ENCODE data around the gene ZNF740.

DNA sequence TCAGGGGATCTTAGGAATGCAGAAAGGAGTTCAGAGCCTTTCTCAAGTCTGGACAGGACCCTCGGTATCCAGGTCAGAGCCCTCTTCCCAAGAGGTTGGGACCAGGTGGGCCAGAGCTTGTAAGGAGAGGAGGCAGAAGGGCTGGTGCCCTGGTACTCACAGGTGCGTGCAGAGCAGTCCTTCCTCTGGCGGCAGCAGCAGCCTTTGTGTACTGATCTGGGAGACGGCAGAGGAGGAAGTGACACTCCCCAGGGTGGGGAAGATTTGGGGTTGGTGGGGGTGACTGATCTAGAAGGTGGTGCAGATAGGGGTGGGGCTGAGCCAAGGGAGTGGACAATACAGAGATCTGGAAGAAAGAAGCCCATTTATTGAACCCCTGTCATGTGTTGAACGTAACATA lies 26.5 kb downstream of the ZNF740 start, which contains the start of gene ITGB7:
- TF ChIP-seq MXI1 (conservative IDR thresholded peaks at IDR 0.05; ENCODE audit: poor library complexity, severe bottlenecking) (no peak), TAF1 (IDR thresholded peaks at IDR 0.05; ENCODE audit: low read depth) (no peak), POLR2AphosphoS5 (IDR thresholded peaks at IDR 0.05) (no peak), EZH2 (IDR thresholded peaks at IDR 0.05; ENCODE audit: borderline replicate concordance, insufficient read depth, low read length, poor library complexity, severe bottlenecking) (no peak), EP300 (conservative IDR thresholded peaks at IDR 0.05; ENCODE audit: poor library complexity, severe bottlenecking) (no peak), RAD21 (conservative IDR thresholded peaks at IDR 0.05) (no peak), SMC3 (conservative IDR thresholded peaks at IDR 0.05; ENCODE audit: poor library complexity) (no peak)
- TF ChIP-seq, protein P1, sequence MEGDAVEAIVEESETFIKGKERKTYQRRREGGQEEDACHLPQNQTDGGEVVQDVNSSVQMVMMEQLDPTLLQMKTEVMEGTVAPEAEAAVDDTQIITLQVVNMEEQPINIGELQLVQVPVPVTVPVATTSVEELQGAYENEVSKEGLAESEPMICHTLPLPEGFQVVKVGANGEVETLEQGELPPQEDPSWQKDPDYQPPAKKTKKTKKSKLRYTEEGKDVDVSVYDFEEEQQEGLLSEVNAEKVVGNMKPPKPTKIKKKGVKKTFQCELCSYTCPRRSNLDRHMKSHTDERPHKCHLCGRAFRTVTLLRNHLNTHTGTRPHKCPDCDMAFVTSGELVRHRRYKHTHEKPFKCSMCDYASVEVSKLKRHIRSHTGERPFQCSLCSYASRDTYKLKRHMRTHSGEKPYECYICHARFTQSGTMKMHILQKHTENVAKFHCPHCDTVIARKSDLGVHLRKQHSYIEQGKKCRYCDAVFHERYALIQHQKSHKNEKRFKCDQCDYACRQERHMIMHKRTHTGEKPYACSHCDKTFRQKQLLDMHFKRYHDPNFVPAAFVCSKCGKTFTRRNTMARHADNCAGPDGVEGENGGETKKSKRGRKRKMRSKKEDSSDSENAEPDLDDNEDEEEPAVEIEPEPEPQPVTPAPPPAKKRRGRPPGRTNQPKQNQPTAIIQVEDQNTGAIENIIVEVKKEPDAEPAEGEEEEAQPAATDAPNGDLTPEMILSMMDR (IDR thresholded peaks at IDR 0.05; ENCODE audit: poor library complexity, severe bottlenecking), result no peak
- TF ChIP-seq, protein P2, sequence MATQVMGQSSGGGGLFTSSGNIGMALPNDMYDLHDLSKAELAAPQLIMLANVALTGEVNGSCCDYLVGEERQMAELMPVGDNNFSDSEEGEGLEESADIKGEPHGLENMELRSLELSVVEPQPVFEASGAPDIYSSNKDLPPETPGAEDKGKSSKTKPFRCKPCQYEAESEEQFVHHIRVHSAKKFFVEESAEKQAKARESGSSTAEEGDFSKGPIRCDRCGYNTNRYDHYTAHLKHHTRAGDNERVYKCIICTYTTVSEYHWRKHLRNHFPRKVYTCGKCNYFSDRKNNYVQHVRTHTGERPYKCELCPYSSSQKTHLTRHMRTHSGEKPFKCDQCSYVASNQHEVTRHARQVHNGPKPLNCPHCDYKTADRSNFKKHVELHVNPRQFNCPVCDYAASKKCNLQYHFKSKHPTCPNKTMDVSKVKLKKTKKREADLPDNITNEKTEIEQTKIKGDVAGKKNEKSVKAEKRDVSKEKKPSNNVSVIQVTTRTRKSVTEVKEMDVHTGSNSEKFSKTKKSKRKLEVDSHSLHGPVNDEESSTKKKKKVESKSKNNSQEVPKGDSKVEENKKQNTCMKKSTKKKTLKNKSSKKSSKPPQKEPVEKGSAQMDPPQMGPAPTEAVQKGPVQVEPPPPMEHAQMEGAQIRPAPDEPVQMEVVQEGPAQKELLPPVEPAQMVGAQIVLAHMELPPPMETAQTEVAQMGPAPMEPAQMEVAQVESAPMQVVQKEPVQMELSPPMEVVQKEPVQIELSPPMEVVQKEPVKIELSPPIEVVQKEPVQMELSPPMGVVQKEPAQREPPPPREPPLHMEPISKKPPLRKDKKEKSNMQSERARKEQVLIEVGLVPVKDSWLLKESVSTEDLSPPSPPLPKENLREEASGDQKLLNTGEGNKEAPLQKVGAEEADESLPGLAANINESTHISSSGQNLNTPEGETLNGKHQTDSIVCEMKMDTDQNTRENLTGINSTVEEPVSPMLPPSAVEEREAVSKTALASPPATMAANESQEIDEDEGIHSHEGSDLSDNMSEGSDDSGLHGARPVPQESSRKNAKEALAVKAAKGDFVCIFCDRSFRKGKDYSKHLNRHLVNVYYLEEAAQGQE (IDR thresholded peaks at IDR 0.05; ENCODE audit: borderline replicate concordance), result no peak

Data from neural cell (in vitro differentiated cells).